ENCODE results near the gene ATAD1.

- TF ChIP-seq TAF1 (IDR thresholded peaks at IDR 0.05; ENCODE audit: low read depth, low read length) (no peak), POLR2AphosphoS5 (IDR thresholded peaks at IDR 0.05; ENCODE audit: low read depth, low read length) (no peak), EZH2 (IDR thresholded peaks at IDR 0.05; ENCODE audit: low read depth, low read length, severe bottlenecking) (no peak), RAD21 (IDR thresholded peaks at IDR 0.05 in 1 of 2, conservative IDR thresholded peaks at IDR 0.05 in 1 of 2; ENCODE audit: low read depth in 2 of 2, low read length in 2 of 2) (no peak), MAFK (IDR thresholded peaks at IDR 0.05; ENCODE audit: low read depth, low read length) (no peak), EP300 (IDR thresholded peaks at IDR 0.05; ENCODE audit: borderline replicate concordance in 1 of 2, low read depth in 2 of 2, low read length in 2 of 2) (no peak), HDAC6 (IDR thresholded peaks at IDR 0.05; ENCODE audit: low read depth, low read length) (no peak), EGR1 (IDR thresholded peaks at IDR 0.05; ENCODE audit: borderline replicate concordance, low read depth, low read length) (no peak), ATF3 (IDR thresholded peaks at IDR 0.05; ENCODE audit: insufficient read depth, low read depth, low read length) (no peak), BCL11A (IDR thresholded peaks at IDR 0.05; ENCODE audit: low read depth in 2 of 2, low read length in 2 of 2) (no peak), CEBPB (IDR thresholded peaks at IDR 0.05; ENCODE audit: low read depth, low read length) (no peak), JUND (IDR thresholded peaks at IDR 0.05; ENCODE audit: low read length) (no peak)
- TF ChIP-seq, protein P1, sequence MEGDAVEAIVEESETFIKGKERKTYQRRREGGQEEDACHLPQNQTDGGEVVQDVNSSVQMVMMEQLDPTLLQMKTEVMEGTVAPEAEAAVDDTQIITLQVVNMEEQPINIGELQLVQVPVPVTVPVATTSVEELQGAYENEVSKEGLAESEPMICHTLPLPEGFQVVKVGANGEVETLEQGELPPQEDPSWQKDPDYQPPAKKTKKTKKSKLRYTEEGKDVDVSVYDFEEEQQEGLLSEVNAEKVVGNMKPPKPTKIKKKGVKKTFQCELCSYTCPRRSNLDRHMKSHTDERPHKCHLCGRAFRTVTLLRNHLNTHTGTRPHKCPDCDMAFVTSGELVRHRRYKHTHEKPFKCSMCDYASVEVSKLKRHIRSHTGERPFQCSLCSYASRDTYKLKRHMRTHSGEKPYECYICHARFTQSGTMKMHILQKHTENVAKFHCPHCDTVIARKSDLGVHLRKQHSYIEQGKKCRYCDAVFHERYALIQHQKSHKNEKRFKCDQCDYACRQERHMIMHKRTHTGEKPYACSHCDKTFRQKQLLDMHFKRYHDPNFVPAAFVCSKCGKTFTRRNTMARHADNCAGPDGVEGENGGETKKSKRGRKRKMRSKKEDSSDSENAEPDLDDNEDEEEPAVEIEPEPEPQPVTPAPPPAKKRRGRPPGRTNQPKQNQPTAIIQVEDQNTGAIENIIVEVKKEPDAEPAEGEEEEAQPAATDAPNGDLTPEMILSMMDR (IDR thresholded peaks at IDR 0.05; ENCODE audit: control extremely low read depth in 1 of 3, insufficient read depth in 1 of 3, low read depth in 1 of 3, low read length in 3 of 3), result no peak
- TF ChIP-seq, protein P2, sequence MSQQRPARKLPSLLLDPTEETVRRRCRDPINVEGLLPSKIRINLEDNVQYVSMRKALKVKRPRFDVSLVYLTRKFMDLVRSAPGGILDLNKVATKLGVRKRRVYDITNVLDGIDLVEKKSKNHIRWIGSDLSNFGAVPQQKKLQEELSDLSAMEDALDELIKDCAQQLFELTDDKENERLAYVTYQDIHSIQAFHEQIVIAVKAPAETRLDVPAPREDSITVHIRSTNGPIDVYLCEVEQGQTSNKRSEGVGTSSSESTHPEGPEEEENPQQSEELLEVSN (IDR thresholded peaks at IDR 0.05), result no peak
Observed at GRCh38 chr10:87794285-87794684, 23.7 kb downstream of the ATAD1 start.

All from H1 (cell line).